K562 (cell line): Measurements from ENCODE around the gene CD6. TPM values are rescaled to one million over a fixed set of nuclear protein-coding genes. Genes with fewer than 3 reads are reported as not detected.

Source experiments
- CGGBP1 ChIP-seq: fragments of 250-450 bp; sonication (Bioruptor Pico); IDR thresholded peaks from 2 replicates; pipeline ENCODE4 v1.9.0; 2021; ENCODE audit warnings: mild to moderate bottlenecking
- HNRNPH1 ChIP-seq: fragments of 200-400 bp; formaldehyde crosslinking; optimal IDR thresholded peaks from 2 replicates; pipeline ENCODE3; 2017; ENCODE audit warnings: low read depth, mild to moderate bottlenecking, low read length, moderate library complexity
- KDM1A ChIP-seq, 2 experiments: fragments of 450-650 bp; IDR thresholded peaks; 2 replicates each; pipeline ENCODE4 v1.6.1; 2016; ENCODE audit warnings: mild to moderate bottlenecking in 2 of 2
- SIX5 ChIP-seq, 2 experiments: IDR thresholded peaks; 2 replicates each; pipeline ENCODE4 v1.6.1; 2011; ENCODE audit warnings: low read length in 2 of 2, borderline replicate concordance in 1 of 2, low read depth in 1 of 2, mild to moderate bottlenecking in 1 of 2, moderate library complexity in 1 of 2; ENCODE audit not compliant: insufficient read depth in 1 of 2
- TCF3 ChIP-seq: sonication (generic); formaldehyde crosslinking; IDR thresholded peaks from 2 replicates; pipeline ENCODE4 v1.4.0; 2020; ENCODE audit warnings: mild to moderate bottlenecking, missing genetic modification reagents
- ZNF263 ChIP-seq: sonication (generic); formaldehyde crosslinking; IDR thresholded peaks from 2 replicates; pipeline ENCODE4 v1.8.0; 2022; ENCODE audit warnings: mild to moderate bottlenecking, missing genetic modification reagents, borderline replicate concordance
- ZNF717 ChIP-seq: fragments of 250-450 bp; sonication (Bioruptor Pico); IDR thresholded peaks from 2 replicates; pipeline ENCODE4 v1.5.0; 2021
- polyA plus RNA-seq, 8 experiments: library from polyadenylated mRNA; depleted of rRNA in 4 of 8; stranded (reverse) in 5 of 8; unstranded in 3 of 8; fragments of >200 nt; fragmentation: Nextera tagmentation in 2 of 8; fragmentation: Illumina TruSeq in 1 of 8; extraction: Ambion mirVana in 2 of 8; extraction: Trizol in 1 of 8; gene quantifications; 2 replicates each; pipeline versions ENCODE4 v1.2.1 to v1.2.3, GENCODE V29; 2011 to 2014; ENCODE audit warnings: inconsistent platforms in 1 of 8, missing spikeins in 1 of 8
- total RNA-seq, 7 experiments: library from RNA; depleted of rRNA in 6 of 7; stranded (reverse); fragments of >200 nt in 6 of 7; fragmentation: Illumina TruSeq in 2 of 7; extraction: Trizol in 2 of 7; gene quantifications; 2 replicates each; pipeline versions ENCODE4 v1.2.1 to v1.2.3, GENCODE V29; 2011 to 2021; ENCODE audit warnings: low replicate concordance in 1 of 7
- TF ChIP-seq, protein P1 (sequence below): fragments of 250-450 bp; sonication (Bioruptor Pico); IDR thresholded peaks from 2 replicates; pipeline ENCODE4 v1.8.0; 2022; ENCODE audit warnings: moderate library complexity, mild to moderate bottlenecking, inconsistent platforms
- TF ChIP-seq, protein P2 (sequence below): fragments of 450-650 bp; IDR thresholded peaks from 2 replicates; pipeline ENCODE4 v1.6.1; 2016; ENCODE audit warnings: low read depth, mild to moderate bottlenecking, moderate library complexity
- TF ChIP-seq, protein P3 (sequence below): sonication (generic); formaldehyde crosslinking; IDR thresholded peaks from 2 replicates; pipeline ENCODE4 v1.9.0; 2022; ENCODE audit warnings: mild to moderate bottlenecking, missing genetic modification reagents

The CD6 gene
- total and polyA plus RNA-seq, 9 of the 15 experiments (the other 6 are each of a cell fraction or from before 2014, with no cell fraction given): 0.84 TPM; not detected in 8

GRCh38 chr11:61058583-61059259, 87.2 kb downstream of the CD6 start (continued):
- no peak for TF ChIP-seq TCF3 (CRISPR knock-in tag)
- no peak for TF ChIP-seq SIX5 (IDR thresholded peaks at IDR 0.05; ENCODE audit: borderline replicate concordance in 1 of 2, insufficient read depth in 1 of 2, low read depth in 1 of 2, low read length in 2 of 2)
- TF ChIP-seq, protein P1, sequence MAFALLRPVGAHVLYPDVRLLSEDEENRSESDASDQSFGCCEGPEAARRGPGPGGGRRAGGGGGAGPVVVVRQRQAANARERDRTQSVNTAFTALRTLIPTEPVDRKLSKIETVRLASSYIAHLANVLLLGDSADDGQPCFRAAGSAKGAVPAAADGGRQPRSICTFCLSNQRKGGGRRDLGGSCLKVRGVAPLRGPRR: no peak
- no peak for TF ChIP-seq ZNF263 (CRISPR knock-in tag)
- TF ChIP-seq, protein P2, sequence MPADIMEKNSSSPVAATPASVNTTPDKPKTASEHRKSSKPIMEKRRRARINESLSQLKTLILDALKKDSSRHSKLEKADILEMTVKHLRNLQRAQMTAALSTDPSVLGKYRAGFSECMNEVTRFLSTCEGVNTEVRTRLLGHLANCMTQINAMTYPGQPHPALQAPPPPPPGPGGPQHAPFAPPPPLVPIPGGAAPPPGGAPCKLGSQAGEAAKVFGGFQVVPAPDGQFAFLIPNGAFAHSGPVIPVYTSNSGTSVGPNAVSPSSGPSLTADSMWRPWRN: no peak
- no peak for TF ChIP-seq ZNF717 (CRISPR knock-in tag)
- TF ChIP-seq, protein P3, sequence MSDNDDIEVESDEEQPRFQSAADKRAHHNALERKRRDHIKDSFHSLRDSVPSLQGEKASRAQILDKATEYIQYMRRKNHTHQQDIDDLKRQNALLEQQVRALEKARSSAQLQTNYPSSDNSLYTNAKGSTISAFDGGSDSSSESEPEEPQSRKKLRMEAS (CRISPR knock-in tag): no peak
- no peak for TF ChIP-seq CGGBP1 (CRISPR knock-in tag)
- TF ChIP-seq KDM1A (IDR thresholded peaks at IDR 0.05): no peak
- TF ChIP-seq HNRNPH1: no peak
